Mesodermal cell (in vitro differentiated cells): ENCODE data around the gene SLC6A19.
"Not testable (repeated sequence)": the region's sequence is repeated elsewhere in the genome, so short reads cannot be mapped to it uniquely, and the experiment has no call there.

Experiments used
- H3K27ac ChIP-seq: 2 replicates; pipeline ENCODE4 v1.7.0; 2013; ENCODE audit warnings: mild to moderate bottlenecking, low read depth, low read length, moderate library complexity; ENCODE audit not compliant: severe bottlenecking
- H3K36me3 ChIP-seq: 2 replicates; pipeline ENCODE4 v1.7.1; 2013; ENCODE audit warnings: mild to moderate bottlenecking, low read length, moderate library complexity; ENCODE audit not compliant: control insufficient read depth, insufficient read depth
- H3K4me1 ChIP-seq: one replicate; pipeline ENCODE4 v1.7.1; 2013; ENCODE audit warnings: mild to moderate bottlenecking, low read length; ENCODE audit not compliant: insufficient read depth, control insufficient read depth, poor library complexity, severe bottlenecking
- H3K4me3 ChIP-seq: 2 replicates; pipeline ENCODE4 v1.7.0; 2013; ENCODE audit warnings: low read length, control low read depth, mild to moderate bottlenecking; ENCODE audit not compliant: insufficient read depth, poor library complexity, severe bottlenecking; ENCODE audit errors: extremely low read depth
- H3K9me3 ChIP-seq: 2 replicates; pipeline ENCODE4 v1.7.1; 2013; ENCODE audit warnings: mild to moderate bottlenecking, low read length, moderate library complexity; ENCODE audit not compliant: control insufficient read depth
- WGBS, 2 experiments: methylation state at CpG; one replicate each; pipeline ENCODE4 v1.1.5; 2013; ENCODE audit warnings: missing lambda C conversion rate in 2 of 2; ENCODE audit not compliant: insufficient coverage in 2 of 2; 5-methylcytosine and 5-hydroxymethylcytosine counted together

SLC6A19 gene

GRCh38 chr5:1259806-1260480 is 58.5 kb downstream of the SLC6A19 start:
- H3K27ac ChIP-seq = no peak overlapping the region
- no peaks in the 10 kb centered on the region for H3K9me3 ChIP-seq
- no peak overlapping the region for H3K4me3 ChIP-seq
- no peaks in the 10 kb centered on the region for H3K4me1 ChIP-seq
- 93 to 95% methylated on average over 20 to 23 of the region's 23 CpGs for WGBS, 2 experiments
- H3K36me3 ChIP-seq = no peaks in the 10 kb centered on the region

GRCh38 chr5:1261643-1262042 is 60.2 kb downstream of the SLC6A19 start:
- 92% methylated on average over 4 to 8 of the region's 10 CpGs for WGBS, 2 experiments
- no peak overlapping the region for H3K27ac ChIP-seq
- no peaks in the 10 kb centered on the region for H3K9me3 ChIP-seq
- H3K4me3 ChIP-seq = no peak overlapping the region
- H3K4me1 ChIP-seq = no peaks in the 10 kb centered on the region
- no peaks in the 10 kb centered on the region for H3K36me3 ChIP-seq

GRCh38 chr5:1262381-1262780 is 61.0 kb downstream of the SLC6A19 start:
- 89% methylated on average over 1 of the region's 1 CpG; no CpG with 5 or more reads in 1 of the 2 experiments for WGBS, 2 experiments
- no peaks in the 10 kb centered on the region for H3K9me3 ChIP-seq
- H3K4me3 ChIP-seq = no peak overlapping the region
- H3K27ac ChIP-seq = no peak overlapping the region
- H3K4me1 ChIP-seq = no peaks in the 10 kb centered on the region
- no peaks in the 10 kb centered on the region for H3K36me3 ChIP-seq

DNA sequence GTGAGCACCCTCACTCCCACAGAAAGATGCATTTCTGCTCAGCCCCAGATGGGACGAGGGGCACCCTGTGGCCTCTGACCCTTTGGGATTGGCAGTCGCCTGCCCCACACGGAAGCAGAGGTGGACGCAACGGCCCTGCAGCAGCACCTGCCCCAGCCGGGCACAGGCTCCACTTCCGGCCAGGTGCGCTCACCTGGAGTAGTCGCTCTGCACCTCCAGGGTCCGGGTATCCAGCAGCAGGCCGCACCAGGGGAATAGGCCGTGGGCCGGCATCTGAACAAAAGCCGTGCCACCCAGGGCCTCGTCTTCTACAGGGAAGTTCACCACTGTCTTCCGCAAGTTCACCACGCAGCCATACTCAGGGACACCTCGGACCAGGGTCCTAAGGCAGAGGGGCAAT is 62.8 kb downstream of the SLC6A19 start:
- Histone ChIP-seq H3K9me3 (no peaks in the 10 kb centered on the region), H3K4me3 (no peak overlapping the region), H3K36me3 (no peaks in the 10 kb centered on the region), H3K27ac (no peak overlapping the region), H3K4me1 (no peaks in the 10 kb centered on the region)
- 92 to 95% methylated on average over 16 to 18 of the region's 18 CpGs for whole genome bisulfite sequencing, 2 experiments

DNA sequence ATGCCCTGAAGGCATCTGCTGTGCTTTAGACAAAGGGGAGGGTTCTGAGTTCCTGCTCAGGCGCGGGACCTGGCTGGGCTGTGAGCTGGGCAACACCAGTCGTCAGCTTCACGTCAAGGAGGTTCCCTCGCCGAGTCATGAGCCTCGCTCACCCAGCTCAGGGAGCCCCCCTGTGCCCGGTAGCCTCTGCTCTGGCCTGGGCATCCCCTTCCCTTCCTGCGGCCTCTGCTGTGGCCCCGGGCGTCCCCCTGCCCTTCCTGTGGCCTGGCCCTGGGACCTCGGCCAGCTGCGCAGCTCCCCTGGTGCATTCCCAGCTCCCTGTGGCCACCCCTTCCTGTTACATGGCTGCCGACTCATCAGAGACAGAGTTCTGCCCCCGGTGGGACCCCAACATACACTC is 63.6 kb downstream of the SLC6A19 start:
- Histone ChIP-seq H3K4me3 (no peak overlapping the region), H3K4me1 (no peaks in the 10 kb centered on the region), H3K36me3 (no peaks in the 10 kb centered on the region), H3K27ac (no peak overlapping the region), H3K9me3 (no peaks in the 10 kb centered on the region)
- WGBS, 2 experiments = 91 to 92% methylated on average over 14 to 15 of the region's 15 CpGs

GRCh38 chr5:1265461-1266455 is 64.4 kb downstream of the SLC6A19 start:
- WGBS, 2 experiments = 90 to 92% methylated on average over 33 to 36 of the region's 40 CpGs
- no peaks in the 10 kb centered on the region for H3K9me3 ChIP-seq
- H3K27ac ChIP-seq = no peak overlapping the region
- H3K4me1 ChIP-seq = no peaks in the 10 kb centered on the region
- H3K36me3 ChIP-seq = no peaks in the 10 kb centered on the region
- H3K4me3 ChIP-seq = no peak overlapping the region

- Histone ChIP-seq H3K9me3 (no peaks in the 10 kb centered on the region), H3K4me1 (no peaks in the 10 kb centered on the region), H3K27ac (no peak overlapping the region), H3K4me3 (no peak overlapping the region), H3K36me3 (no peaks in the 10 kb centered on the region)
- WGBS, 2 experiments = 89 to 94% methylated on average over 6 to 7 of the region's 9 CpGs
Observed at GRCh38 chr5:1266791-1267190, 65.4 kb downstream of the SLC6A19 start.

GRCh38 chr5:1267464-1267863 is 66.1 kb downstream of the SLC6A19 start:
- H3K36me3 ChIP-seq, H3K9me3 ChIP-seq, H3K4me1 ChIP-seq, H3K4me3 ChIP-seq, H3K27ac ChIP-seq: not testable (repeated sequence)
- WGBS, 2 experiments = 88 to 95% methylated on average over 3 of the region's 5 CpGs

DNA sequence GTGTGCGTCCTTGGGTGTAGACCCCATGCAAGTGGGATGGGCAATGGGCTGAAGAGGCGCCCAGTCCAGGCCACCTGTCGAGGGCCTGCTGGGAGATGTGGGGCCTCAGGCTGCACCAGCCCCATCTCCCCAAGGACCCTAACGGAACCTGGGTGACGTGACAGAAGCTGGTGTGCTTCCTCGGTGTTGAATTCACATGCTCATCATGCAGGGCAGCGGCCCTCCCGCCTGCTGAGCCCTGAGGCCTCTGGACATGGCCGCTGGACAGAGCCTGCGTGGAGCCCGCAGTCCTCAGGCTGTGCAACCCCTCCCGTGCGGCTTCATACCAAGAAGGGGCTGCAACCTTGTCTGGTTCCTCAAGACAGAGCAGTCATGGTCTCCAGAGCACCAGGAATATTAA is 66.7 kb downstream of the SLC6A19 start:
- Histone ChIP-seq H3K4me1 (no peaks in the 10 kb centered on the region), H3K27ac (no peak overlapping the region), H3K4me3 (no peak overlapping the region), H3K36me3 (no peaks in the 10 kb centered on the region), H3K9me3 (no peaks in the 10 kb centered on the region)
- WGBS, 2 experiments = 90 to 94% methylated on average over 8 to 12 of the region's 13 CpGs

- no peak overlapping the region for H3K4me3 ChIP-seq
- no peaks in the 10 kb centered on the region for H3K4me1 ChIP-seq
Observed at GRCh38 chr5:1268666-1269065, 67.3 kb downstream of the SLC6A19 start.

GRCh38 chr5:1270426-1270825 is 69.0 kb downstream of the SLC6A19 start:
- 94 to 96% methylated on average over 22 of the region's 22 CpGs for WGBS, 2 experiments
- Histone ChIP-seq H3K4me1 (no peaks in the 10 kb centered on the region), H3K4me3 (no peak overlapping the region), H3K36me3 (no peaks in the 10 kb centered on the region), H3K9me3 (no peaks in the 10 kb centered on the region), H3K27ac (no peak overlapping the region)

More at GRCh38 chr5:1268666-1269065, 67.3 kb downstream of the SLC6A19 start:
- Histone ChIP-seq H3K9me3 (no peaks in the 10 kb centered on the region), H3K36me3 (no peaks in the 10 kb centered on the region), H3K27ac (no peak overlapping the region)
- 86 to 93% methylated on average over 11 to 13 of the region's 13 CpGs for WGBS, 2 experiments
